ENCODE data around the gene COL16A1. TPM values are rescaled to one million over a fixed set of nuclear protein-coding genes. Genes with fewer than 3 reads are reported as not detected.

The COL16A1 gene
- total RNA-seq, 1 experiment from 2014 or later = 6.2 TPM

- H4K91ac ChIP-seq (ENCODE audit: insufficient read length, low read depth, low read length) = no peak overlapping the region
- H2BK120ac ChIP-seq (ENCODE audit: low read depth, low read length, poor library complexity, severe bottlenecking) = no peak overlapping the region
- Mint-ChIP-seq H3K4me1 (peaks cover 21 to 30% of the 10 kb centered on the region in 2 experiments), H3K36me3 (ENCODE audit: insufficient read depth in 1 of 3, low read depth in 3 of 3) (no peaks in the 10 kb centered on the region), H3K27me3 (ENCODE audit: low read depth) (peaks cover 2% of the 10 kb centered on the region), H3K4me3 (no peak overlapping the region), H3K27ac (peak overlapping the region in 1 of 3 experiments; percentile 92; a peak in 1 of 7 replicates), H3K9me3 (no peaks in the 10 kb centered on the region)
- TF ChIP-seq CTCF (conservative IDR thresholded peaks at IDR 0.05) = no peak
- WGBS (ENCODE audit: extremely low coverage, insufficient read length, low lambda C conversion rate) = no CpG with 5 or more reads among the region's 13 CpGs
- H2BK12ac ChIP-seq (ENCODE audit: insufficient read length, low read depth, low read length) = no peak overlapping the region
- no peak overlapping the region for H3T11ph ChIP-seq (ENCODE audit: low read length)
- H2BK5ac ChIP-seq (ENCODE audit: insufficient read length, low read length) = no peak overlapping the region
- no peaks in the 10 kb centered on the region for H3K9me3 ChIP-seq (ENCODE audit: control insufficient read depth, low read depth, low read length)
- no peaks in the 10 kb centered on the region for H3K4me1 ChIP-seq (ENCODE audit: insufficient read depth, low read length)
- no peaks in the 10 kb centered on the region for H4K20me1 ChIP-seq (ENCODE audit: control insufficient read depth, insufficient read depth, insufficient read length)
- H3K4me2 ChIP-seq (ENCODE audit: insufficient read depth, insufficient read length, low read length) = no peak overlapping the region
- no peak overlapping the region for H2AK5ac ChIP-seq (ENCODE audit: insufficient read length, low read length)
- no peak overlapping the region for H4K5ac ChIP-seq (ENCODE audit: insufficient read length, low read depth, low read length)
- no peak for DNase-seq
- H3K9ac ChIP-seq (ENCODE audit: extremely low read depth, insufficient read length, low read length) = no peak overlapping the region
- no peak overlapping the region for H4K8ac ChIP-seq (replicated peaks; ENCODE audit: insufficient read length, low read depth, low read length)
- no peaks in the 10 kb centered on the region for H3K27me3 ChIP-seq (ENCODE audit: insufficient read depth, low read length)
- H3K14ac ChIP-seq (ENCODE audit: insufficient read depth, low read length) = no peak overlapping the region
- H3K23me2 ChIP-seq (ENCODE audit: insufficient read length, low read depth, low read length, poor library complexity, severe bottlenecking) = no peaks in the 10 kb centered on the region
- H3K23ac ChIP-seq (ENCODE audit: insufficient read length, low read depth, low read length) = no peak overlapping the region
- no peak overlapping the region for H3K4ac ChIP-seq (ENCODE audit: low read depth, low read length)
- H2BK20ac ChIP-seq (ENCODE audit: low read depth, low read length, poor library complexity, severe bottlenecking) = no peak overlapping the region
- H3K27ac ChIP-seq (ENCODE audit: insufficient read length, low read depth, low read length) = no peak overlapping the region
- H3K79me2 ChIP-seq (ENCODE audit: insufficient read depth, low read length) = no peaks in the 10 kb centered on the region
- no peak overlapping the region for H3K56ac ChIP-seq (ENCODE audit: insufficient read length, low read depth, low read length)
- H3K79me1 ChIP-seq (ENCODE audit: insufficient read depth, low read depth, low read length, poor library complexity, severe bottlenecking) = no peaks in the 10 kb centered on the region
- H3K18ac ChIP-seq (ENCODE audit: insufficient read length, low read depth, low read length) = no peak overlapping the region
- no peak overlapping the region for H2AFZ ChIP-seq (ENCODE audit: low read length)
- H2BK15ac ChIP-seq (ENCODE audit: low read depth, low read length) = no peak overlapping the region
Observed at GRCh38 chr1:31672986-31673385, 30.8 kb downstream of the COL16A1 start.

All from H9 (cell line).